Erythroblast (primary cell): ENCODE measurements around the gene SIPA1L3.

Experiments
- DNase-seq, 2 experiments: peaks; one replicate each; lab custom pipeline; 2025; lab: John Stamatoyannopoulos, UW
- GATA1 ChIP-seq: IDR thresholded peaks from 2 replicates; pipeline ENCODE4 v1.6.1; 2011; ENCODE audit warnings: low read depth, mild to moderate bottlenecking, control low read depth, low read length, moderate library complexity
- POLR2A ChIP-seq: IDR thresholded peaks from 2 replicates; pipeline ENCODE4 v1.6.1; 2011; ENCODE audit warnings: mild to moderate bottlenecking, low read length

Gene SIPA1L3

GRCh38 chr19:37983153-37983552 lies 76.1 kb downstream of the SIPA1L3 start:
- no peak for TF ChIP-seq GATA1
- no peak for TF ChIP-seq POLR2A
- DNase-seq = no peak

- TF ChIP-seq GATA1 = no peak
- no peak for TF ChIP-seq POLR2A
- no peak for DNase-seq
These were observed 76.9 kb downstream of the SIPA1L3 start for GRCh38 chr19:37983916-37984315.

GRCh38 chr19:37986048-37986750 lies 79.2 kb downstream of the SIPA1L3 start:
- no peak for DNase-seq
- no peak for TF ChIP-seq GATA1
- TF ChIP-seq POLR2A = no peak

GRCh38 chr19:37987356-37988332 lies 80.6 kb downstream of the SIPA1L3 start:
- TF ChIP-seq POLR2A (no peak), GATA1 (no peak)
- DNase-seq = no peak

GRCh38 chr19:37988758-37989635 lies 82.0 kb downstream of the SIPA1L3 start:
- TF ChIP-seq GATA1 (no peak), POLR2A (no peak)
- no peak for DNase-seq

- no peak for DNase-seq
- no peak for TF ChIP-seq POLR2A
- TF ChIP-seq GATA1 = no peak
These were observed 82.8 kb downstream of the SIPA1L3 start for GRCh38 chr19:37989855-37990254.

GRCh38 chr19:37990362-37990761 lies 83.4 kb downstream of the SIPA1L3 start:
- DNase-seq = no peak
- TF ChIP-seq GATA1 = no peak
- TF ChIP-seq POLR2A = no peak

GRCh38 chr19:37991176-37991835 lies 84.3 kb downstream of the SIPA1L3 start:
- DNase-seq = no peak
- TF ChIP-seq POLR2A (no peak), GATA1 (no peak)

- TF ChIP-seq GATA1 = no peak
- TF ChIP-seq POLR2A = no peak
- no peak for DNase-seq
These were observed 84.8 kb downstream of the SIPA1L3 start for GRCh38 chr19:37991841-37992248.

GRCh38 chr19:37992761-37993160 lies 85.8 kb downstream of the SIPA1L3 start:
- no peak for DNase-seq
- no peak for TF ChIP-seq GATA1
- no peak for TF ChIP-seq POLR2A

- DNase-seq = no peak
- no peak for TF ChIP-seq GATA1
- TF ChIP-seq POLR2A = no peak
These were observed 87.8 kb downstream of the SIPA1L3 start for GRCh38 chr19:37994823-37995130.

GRCh38 chr19:37995346-37995745 lies 88.3 kb downstream of the SIPA1L3 start:
- DNase-seq = no peak
- TF ChIP-seq POLR2A (no peak), GATA1 (no peak)

GRCh38 chr19:37997911-37998344 lies 90.9 kb downstream of the SIPA1L3 start:
- no peak for DNase-seq
- TF ChIP-seq GATA1 = no peak
- no peak for TF ChIP-seq POLR2A
